GM18505 (cell line): Measurements from ENCODE around the gene CCDC120.

Experiments used
- ATAC-seq: cut with Tn5 transposase; IDR thresholded peaks from one replicate; pipeline ENCODE4 v1.9.1; 2021; ENCODE audit not compliant: unreplicated experiment
- POLR2A ChIP-seq: IDR thresholded peaks from 4 replicates; pipeline ENCODE4 v1.6.1; 2011; ENCODE audit warnings: borderline replicate concordance; ENCODE audit not compliant: insufficient read depth, insufficient read length; ENCODE audit errors: extremely low read depth

CCDC120 gene

DNA sequence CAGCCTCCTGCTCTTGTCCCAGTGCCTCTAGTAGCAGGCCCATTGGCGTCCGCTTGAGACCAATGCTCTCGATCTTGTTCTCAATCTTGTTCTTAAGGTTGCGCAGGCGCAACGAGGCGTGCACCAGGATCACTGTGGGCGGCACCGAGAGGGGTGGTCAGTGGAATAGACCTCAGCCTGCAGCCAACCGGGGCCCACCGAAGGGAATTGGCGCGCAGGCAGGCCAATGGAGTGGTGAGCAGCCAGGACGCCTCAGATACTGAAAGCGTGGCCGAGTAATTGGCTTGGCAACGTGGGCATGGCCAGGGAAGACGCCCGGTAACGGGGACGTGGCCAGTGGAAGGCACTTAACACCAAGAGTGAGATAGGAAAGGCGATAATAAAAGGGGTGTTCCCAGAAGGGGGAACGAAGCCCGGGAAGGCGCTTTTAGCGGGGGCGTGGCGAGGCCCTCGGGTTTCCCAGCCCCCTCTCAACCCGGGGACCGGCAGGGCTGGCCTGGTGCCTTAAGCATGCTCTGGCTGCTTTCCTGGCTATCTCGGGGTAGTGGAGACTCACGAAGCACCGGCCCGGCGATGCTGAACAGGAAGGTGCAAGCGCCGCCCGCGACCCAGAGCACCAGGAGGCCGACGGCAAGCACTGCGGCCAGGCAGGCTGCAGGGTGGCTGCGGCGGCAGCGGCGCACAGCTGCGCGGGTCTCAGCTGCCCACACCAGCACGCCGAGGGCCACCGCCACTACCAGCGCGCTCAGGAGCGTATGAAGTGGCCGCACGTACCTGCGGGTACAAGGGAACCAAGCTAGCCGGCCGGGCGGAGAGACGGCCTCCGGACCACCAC, 13.3 kb downstream of the CCDC120 start:
- no peak for ATAC-seq

DNA sequence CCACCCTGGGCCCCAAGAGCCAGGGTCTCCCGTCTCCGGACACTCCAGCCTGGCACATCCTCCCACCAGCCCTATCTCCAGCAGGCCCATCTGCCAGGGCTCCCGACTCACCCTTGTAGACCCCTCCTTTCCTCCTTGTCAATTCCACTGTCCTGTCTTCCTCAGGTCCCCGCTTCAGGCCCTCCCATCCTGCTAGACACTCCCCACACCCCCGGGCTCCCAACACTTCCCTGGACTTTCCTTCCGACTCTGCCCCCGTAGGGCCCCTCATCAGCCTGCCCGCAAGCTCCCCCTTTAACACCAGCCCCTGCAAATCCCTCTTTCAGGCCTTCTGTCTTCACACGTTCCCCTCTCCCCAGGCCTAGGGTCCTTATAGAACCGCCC, 13.9 kb downstream of the CCDC120 start:
- TF ChIP-seq POLR2A: no peak
- ATAC-seq: no peak

More for the DNA sequence above, 13.3 kb downstream of the CCDC120 start:
- no peak for TF ChIP-seq POLR2A

DNA sequence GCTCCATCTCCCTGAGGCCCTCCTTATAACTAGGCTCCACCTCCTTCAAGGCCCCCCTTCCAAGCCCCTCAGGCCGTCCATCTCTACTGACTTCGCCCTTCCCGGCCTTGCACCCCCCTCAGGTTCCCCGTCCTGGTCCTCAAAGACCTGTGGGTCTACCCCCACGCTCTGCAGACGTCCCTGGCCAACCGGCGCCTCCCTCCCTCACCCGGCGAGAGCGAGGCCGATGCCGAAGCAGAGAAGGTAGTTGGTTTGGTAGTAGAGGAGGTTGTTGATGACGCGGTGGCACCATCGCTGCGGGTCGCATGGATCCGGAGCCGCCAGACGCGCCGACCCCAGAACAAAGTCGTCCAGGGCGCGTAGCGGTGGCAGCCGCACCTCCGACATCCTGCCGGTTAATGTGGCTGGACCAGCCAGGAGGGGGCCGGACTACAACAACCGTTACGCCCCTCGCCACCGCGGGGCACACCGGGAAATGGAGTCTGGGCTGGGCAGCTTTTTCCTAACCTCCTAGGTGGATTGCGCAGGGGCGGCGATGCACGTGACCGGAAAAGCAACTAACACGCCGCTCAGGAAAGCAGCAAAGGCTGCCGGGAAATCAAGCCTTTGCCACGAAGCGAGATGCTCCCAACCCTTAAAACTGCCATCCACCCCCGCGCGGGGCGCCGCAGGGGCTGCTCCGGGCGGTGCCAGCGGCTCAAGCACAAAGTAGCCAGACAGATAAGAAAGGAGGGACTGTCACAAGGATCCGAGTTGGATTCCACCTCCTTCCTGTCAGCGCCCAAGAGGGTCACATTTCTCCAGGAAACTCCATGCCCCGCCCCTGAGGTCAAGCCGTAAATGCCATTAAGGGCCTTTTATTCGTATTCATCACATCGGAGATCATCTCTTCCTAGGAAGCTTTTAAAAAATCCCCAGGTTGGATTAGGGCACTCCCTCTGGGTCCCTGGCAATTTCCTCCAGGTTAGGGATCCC, 15.1 kb downstream of the CCDC120 start, which contains the start of gene PRAF2:
Gene PRAF2, minus strand, starts transcription at position 402 of the 975 bp plus-strand sequence. Its CDS starts 15 bp downstream, at position 387.
- peak; percentile 63 for TF ChIP-seq POLR2A
- peak; percentile 75 for ATAC-seq

DNA sequence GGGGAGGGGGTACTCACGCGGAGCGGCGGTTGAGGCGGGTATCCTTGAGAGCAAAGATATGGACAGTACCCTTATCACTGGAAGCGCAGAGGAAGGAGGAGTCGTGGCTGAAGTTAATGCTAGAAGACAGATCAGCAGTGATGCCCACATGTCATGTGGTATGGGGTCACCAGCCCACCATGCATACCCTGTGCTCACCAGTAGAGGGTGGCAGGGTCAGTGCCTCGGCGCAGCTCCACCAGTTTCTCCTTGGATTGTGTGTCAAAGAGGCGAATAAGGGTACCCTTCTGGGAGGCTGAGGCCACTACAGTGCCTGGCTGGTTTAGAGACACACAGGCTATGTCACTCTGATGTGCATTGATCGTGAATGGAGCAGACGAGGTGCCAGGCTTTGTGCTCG, 16.5 kb downstream of the CCDC120 start:
- TF ChIP-seq POLR2A: no peak
- ATAC-seq: no peak

DNA sequence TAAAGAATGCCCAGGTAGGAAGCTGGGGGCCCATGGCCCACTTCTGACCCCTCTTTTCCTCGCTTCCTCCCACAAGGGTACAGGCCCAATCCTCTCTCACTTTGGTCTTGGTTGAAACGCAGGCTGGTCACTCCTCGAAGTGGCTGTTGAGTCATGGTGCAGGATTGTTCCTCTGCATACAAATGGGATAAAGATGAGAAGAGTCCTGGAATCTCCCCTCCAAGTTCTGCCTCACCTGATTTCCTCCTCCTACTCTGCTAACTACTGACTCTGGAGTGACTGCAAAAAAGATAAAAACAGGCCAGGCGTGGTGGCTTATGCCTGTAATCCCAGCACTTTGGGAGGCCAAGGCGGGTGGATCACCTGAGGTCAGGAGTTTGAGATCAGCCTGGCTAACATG, 19.1 kb downstream of the CCDC120 start:
- no peak for ATAC-seq
- TF ChIP-seq POLR2A: no peak

DNA sequence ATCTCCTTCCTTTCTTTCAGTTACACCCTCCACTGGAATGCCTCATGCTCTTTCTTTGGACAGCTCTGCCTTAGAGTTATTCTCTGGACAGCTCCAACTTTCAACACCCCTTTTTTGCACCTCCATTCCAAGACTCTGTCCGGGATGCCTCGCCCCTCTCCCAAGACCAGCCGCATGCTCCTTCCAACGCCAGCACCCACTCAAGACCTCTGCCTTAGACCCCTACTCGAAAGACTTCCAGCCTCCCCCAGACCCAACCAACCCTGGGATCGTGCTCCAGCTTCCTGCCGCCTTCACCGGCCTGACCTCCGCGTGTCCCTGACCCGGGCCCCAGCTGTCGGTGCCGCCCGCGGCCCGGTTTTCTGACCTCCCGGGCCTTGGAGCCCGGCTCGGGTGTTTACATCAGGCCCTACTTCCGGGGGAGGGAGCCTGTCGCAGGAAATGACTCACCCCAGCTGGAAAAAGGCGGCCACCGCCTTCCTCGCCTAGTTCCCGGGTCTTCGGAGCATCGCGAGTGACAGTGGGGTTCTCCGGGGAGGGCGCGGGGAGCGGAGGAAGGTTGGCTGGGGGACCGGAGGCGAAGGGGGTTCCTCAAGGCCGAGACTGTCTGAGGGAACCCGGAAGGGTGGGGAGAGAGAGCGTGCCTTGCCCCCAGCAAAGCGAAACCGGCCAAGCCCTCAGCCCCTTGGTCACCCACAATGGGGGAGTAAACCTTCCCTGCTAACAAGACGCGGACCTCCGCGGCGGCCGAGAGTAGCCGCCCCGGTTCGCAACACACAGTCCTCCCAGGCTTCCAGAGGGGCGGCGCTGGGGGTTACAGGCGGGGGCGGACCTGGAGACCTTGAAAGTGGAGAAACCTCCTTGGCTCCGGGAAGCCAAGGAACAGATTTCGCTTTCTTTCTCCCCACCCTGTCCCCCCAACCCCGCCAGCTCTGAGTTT, 21.0 kb downstream of the CCDC120 start, which contains the start of gene WDR45:
Gene WDR45, minus strand, starts transcription at position 399 of the 940 bp plus-strand sequence. CDS start 1,792 bp downstream, outside the sequence.
- peak; percentile 65 for TF ChIP-seq POLR2A
- ATAC-seq: no peak

DNA sequence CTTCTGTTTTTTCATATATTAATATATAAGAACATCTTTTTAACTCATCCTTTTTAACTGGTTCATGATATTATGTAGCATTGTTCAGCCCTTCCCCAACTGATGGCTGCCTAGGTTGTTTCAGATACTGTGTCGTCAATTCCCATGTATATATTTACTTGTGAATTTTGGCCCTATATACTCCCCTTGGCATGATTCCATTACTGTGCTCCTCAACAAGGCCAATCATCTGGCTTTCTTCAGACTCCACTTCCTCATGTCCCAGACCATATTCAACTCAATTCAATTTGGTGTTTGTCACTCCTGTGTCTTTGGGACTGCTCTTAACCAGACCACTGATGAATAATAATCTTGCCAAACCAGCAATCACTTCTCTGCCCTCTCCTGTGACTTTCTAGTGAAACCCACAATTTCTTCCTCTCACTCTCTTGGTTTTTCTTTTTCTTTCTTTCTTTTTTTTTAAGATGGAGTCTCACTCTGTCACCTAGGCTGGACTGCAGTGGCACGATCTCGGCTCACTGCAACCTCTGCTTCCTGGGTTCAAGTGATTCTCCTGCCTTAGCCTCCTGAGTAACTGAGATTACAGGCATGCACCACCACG, 23.6 kb downstream of the CCDC120 start:
- TF ChIP-seq POLR2A: no peak
- ATAC-seq: no peak

DNA sequence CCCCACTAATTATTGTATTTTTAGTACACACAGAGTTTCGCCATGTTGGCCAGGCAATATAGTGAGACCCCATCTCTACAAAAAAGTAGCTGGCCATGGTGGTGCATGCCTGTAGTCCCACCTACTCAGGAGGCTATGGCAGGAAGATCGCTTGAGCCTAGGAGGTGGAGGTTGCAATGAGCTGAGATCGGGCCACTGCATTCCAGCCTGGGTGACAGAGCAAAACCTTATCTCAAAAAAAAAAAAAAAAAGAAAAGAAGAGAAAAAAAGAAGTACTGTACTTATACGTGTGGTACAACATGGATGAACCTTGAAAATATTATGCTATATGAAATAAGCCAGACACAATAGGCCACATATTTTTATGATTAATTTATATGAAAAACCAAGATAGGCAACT, 30.8 kb downstream of the CCDC120 start:
- TF ChIP-seq POLR2A: no peak
- ATAC-seq: no peak

DNA sequence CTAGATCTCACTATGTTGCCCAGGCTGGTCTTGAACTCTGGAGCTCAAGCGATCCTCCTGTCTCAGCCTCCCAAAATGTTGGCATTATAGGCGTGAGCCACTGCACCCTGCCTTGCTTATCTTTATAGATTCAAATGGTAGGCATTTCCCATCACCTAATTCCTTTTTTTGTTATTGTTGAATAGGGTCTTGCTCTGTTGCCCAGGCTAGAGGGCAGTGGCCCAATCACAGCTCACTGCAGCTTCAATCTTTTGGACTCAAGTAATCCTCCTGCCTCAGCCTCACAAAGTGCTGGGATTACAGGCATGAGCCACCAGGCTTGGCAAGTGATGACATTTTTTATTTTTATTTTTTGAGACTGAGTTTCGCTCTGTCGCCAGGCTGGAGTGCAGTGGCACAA, 37.6 kb downstream of the CCDC120 start:
- no peak for TF ChIP-seq POLR2A
- no peak for ATAC-seq

DNA sequence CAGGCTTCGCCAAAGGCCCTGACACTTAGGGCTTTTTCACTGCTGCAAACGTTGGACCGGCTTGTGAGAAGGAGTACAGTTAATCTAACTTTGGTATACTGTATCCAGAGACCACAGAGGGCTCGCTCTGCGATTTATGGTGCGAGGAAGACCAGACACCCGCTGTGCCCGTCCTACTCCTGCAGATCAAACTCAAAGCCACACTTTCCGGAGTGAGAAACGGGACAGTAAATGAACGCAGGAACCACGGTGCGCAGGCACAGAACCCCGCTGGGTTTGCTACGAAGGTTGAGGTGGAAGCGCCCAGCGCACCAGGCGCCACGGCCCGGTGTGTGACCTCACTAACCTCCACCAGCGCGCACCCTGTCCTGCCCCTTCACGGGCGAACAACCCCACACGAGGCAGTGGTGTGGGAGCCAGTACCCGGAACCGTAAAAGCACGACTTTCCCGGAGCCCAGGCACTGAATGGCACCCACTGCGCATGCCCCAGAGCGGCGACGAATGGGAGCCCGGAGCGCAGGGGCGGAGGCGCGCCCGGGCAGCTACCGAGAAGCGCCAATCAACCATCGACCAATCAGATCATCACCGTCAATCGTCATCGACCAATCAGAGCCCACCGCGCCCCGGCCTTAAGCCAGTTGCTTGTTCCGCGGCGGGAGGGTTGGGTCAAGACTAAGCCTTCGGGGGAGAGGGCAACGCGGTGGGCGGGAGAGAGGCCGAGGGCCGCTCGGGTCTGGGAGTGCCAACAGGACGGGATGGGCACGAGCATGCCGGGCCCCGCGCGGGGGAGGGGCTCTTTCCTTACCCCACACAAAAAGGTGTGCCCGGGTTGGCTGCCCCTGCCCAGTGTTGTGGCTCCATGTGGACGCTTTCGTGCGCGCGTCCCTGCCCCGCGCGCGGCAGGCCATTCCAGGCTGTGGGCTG, 42.2 kb downstream of the CCDC120 start:
- TF ChIP-seq POLR2A: peak; percentile 78
- ATAC-seq: peak; percentile 89

DNA sequence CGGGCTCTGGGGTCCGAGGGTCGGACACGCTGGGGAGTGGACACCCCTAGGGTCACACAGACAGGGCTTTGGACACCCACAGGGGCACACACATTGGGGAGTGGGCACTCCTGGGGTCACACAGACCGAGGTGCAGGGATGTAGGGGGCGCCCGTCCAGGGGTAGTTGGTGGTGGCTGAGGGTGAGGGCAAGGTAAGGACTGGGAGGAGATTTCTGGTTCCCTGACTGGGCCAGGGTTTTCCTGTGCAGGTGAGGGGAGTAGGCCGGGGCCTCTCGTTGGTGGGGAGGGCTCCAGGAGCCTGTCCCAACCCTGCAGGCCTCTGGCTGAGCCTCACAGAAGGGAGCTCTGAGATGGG, 42.8 kb downstream of the CCDC120 start:
- no peak for TF ChIP-seq POLR2A
- ATAC-seq: no peak

DNA sequence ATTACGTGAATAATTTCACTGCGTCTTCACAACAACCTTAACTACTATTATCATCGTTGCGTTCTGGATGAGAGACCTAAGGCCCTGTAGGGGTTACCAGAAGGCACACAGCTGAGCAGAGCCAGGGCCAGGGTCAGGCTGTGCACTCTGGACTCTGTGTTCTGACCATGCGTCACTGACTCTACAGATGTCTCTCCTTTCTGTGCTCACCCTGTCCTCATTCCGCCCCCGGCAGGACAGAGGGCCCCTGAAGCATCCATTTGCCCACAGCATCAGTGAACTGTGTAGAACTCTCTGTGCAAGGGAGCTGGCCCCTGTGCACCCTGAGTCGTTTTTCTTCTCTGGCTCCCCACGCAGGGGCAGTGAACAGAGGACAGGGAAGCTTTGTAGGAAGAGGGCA, 43.4 kb downstream of the CCDC120 start:
- no peak for TF ChIP-seq POLR2A
- ATAC-seq: no peak

DNA sequence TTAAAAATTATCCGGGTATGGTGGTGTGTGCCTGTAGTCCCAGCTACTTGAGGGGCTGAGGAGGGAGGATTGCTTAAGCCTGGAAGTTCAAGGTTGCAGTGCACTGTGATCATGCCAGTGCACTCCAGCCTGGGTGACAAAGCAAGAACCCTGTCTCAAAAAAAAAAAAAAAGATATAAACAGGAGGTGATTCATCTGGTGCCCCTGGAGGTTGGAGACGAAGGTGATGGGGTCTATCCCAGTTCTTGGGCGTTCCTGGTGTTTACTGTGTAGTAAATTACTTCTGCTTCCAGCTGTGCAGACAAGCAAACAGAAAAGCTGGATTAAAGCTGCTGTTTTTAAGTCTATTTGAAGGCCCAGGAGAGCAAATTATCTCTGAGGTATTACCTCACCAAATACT, 44.8 kb downstream of the CCDC120 start:
- no peak for ATAC-seq
- TF ChIP-seq POLR2A: no peak
